Daoy (cell line): Measurements from ENCODE around the gene MDM2. TPM values are rescaled to one million over a fixed set of nuclear protein-coding genes. Genes with fewer than 3 reads are reported as not detected.
A peak's percentile ranks its signal among the peaks of the same experiment; 100 is the strongest.

Experiments used
- DNase-seq: peaks from one replicate; pipeline ENCODE4 v3.0.0-alpha.2; 2015; ENCODE audit warnings: low read depth
- total RNA-seq: library from RNA; depleted of rRNA; stranded (reverse); fragments of >200 nt; shearing (Covaris generic); gene quantifications from 2 replicates; pipeline ENCODE4 v1.2.3, GENCODE V29; 2014

Gene MDM2
- total RNA-seq, 1 experiment from 2014 or later, result 37.4 TPM

DNA sequence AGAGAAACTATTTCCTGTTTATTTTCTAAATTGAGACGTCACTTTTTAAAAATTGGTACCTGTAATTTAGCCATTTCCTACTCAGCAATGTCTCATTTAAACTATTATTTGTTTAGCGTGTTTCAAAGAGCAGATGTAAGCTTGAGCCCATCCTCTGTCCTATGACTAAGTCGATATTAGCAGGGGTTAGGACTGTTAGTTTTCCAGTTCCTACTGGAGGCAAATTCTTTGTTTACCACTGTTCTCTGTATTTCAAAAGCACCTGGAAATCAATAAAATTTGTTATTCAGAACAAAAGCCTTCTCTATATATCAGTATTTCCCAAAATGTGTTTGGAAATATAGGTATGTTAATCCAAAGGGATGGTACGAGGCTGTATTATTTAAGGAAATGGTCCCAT is 42.4 kb downstream of the MDM2 start:
- DNase-seq, result no peak

DNA sequence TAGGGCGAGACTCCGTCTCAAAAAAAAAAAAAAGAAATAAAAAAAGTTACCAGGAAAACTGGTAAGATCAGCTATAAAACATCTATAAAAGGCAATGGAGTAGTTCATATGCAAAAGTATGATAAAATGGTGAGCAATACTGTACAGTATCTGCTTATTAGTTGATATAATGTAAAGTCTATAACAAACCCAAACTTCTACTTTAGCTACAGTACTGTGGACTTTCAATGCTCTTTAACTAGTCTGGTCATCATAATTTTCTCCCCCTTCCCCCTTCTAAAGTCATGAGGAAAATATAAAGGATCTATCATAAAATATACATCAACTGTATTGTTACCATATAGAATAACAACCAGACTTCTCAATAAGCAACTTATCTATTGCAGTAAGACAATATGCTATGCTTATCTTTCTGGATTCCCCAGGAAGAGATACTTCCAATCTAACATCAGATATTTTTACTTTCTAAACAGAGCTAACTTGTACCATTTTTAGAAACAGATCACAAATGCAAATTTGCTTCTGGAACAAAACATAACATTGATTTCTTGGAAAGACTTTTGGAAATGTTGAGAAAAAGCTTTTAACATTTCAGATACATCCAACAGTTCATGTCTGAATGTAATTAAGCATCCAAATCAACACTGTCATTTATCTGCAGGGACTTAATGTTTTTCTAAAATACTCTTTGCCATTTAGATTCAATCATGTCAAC is 43.8 kb downstream of the MDM2 start:
- DNase-seq, result no peak

DNA sequence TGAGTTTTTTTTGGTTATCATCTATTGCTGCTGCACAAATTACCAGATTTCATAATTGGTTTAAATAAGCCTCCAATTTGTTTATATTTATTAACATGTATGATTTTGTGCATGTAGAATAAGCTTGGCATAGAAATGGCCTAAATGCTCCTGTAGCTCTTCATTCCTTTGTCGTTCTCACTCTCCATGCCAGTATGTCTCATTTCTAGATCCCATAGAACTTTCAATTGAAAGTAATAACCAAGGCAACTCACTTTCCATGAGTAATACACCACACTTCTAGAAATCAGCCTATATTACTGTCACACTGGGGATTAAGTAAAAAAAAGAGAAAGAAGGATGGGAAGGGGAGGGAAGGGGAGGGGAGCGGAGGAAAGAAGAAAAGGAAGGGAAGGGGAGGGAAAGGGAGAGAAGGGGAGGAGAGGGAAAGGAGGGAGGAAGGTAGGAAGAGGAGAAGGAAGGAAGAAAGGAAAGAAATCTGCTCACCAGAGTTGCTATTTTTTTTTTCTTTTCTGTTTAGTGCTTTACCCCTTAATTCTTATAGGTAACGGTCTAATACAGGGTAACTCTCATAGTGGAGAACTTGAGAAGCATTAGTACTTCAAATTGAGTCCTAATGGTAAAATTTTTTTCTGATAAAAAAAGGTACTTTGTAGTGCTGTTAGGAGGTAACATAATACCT is 45.6 kb downstream of the MDM2 start:
- no peak for DNase-seq

DNA sequence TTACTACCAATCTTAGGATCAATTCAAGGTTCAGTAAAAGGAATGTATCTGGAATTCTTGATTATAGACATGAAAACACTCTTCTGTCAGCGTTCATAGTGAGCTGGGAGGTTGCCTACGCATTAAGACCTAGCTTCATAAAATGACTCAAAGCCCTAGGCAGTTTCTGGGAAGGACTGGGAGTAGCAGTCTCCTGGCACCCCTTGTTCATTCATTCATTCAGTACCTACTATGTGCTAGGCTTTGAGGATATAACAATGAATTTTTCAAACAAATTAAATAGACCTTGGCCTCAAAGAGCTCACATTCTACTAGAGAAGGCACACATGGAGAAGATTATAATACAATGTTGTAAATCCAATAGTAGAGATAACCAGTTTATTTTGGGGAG is 46.1 kb downstream of the MDM2 start:
- no peak for DNase-seq

DNA sequence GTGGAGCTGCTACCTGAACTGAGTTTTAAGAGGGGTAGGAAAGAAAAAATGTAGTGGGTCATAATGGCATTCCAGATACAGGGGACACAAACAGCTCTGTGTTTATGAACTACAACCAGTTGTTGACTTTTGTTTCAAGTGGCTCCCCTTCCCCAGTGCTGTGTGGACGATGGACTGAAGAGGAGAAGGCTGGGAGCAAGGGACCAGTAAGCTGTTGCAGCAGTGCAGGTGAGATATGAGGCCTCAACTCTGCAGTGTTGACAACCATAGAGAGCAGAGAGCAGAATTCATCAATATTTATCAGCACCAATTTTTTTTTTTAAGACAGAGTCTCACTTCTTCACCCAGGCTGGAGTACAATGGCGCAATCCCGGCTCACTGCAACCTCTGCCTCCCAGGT is 46.6 kb downstream of the MDM2 start:
- no peak for DNase-seq

DNA sequence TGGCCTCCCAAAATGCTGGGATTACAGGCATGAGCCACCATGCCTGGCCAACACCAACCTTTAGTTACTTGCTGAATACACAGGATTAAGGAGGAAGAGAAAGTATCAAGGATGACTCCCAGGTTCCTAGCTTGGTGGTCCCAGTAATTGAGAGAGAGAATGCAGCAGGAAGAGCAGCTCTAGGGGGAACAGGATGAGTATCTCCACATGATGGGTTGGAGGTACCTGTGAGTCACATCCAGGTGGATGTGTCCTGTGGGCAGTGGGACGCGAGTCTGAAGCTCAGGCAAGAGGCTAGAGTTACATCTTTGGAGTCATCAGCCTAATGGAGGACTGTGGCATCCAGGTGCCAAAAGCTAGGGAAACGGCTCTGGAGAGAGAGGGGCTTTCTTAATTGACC is 47.1 kb downstream of the MDM2 start:
- no peak for DNase-seq

DNA sequence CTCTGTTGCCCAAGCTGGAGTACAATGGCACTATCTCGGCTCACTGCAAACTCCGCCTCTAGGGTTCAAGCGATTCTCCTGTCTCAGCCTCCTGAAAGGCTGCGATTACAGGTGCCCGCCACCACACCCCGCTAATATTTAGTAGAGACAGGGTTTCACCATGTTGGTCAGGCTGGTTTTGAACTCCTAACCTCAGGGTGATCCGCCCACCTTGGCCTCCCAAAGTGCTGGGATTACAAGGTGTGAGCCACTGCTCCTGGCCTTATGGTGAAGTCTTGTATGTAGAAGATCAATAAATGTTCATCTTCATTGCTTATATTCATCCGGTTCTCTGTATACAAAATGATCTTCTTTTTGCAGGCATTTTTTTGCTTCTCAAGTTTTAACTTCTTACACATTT is 47.8 kb downstream of the MDM2 start:
- DNase-seq, result no peak

DNA sequence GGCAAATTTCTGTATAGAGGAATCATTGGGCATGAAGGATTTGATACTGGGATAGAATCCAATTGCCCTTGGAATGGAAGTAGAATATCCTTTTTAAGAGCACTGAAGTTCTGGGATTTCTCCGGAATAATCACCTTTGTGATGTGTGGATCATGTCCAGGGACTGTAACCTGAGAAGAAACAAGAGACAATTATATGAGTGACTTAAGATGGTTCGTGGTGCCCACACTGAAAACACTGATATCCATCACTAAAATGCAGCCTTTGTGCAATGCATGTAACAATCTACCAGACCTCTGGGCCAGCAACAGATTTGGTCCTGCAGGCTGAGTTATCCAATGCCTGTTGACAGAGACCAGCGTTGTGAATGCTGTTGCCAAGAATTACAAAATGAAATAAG is 48.5 kb downstream of the MDM2 start:
- DNase-seq, result no peak

DNA sequence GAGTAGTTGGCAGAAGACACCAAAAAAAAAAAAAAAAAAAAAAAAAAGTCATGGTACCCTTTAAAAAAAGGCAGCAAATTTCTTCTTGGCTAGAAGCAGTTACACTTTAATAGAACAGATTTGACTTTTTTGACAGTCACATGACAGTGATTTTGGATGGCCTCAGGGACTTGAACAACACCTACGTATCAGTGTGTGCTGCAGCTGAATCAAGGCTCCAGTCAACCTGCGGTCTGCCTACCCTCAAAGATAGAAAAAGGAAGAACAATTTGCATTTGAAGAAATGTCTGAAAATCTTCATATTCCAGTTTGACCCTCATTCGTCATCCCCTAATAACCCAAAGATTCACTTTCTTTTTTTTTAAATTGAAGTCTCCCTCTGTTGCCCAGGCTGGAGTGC is 53.9 kb downstream of the MDM2 start:
- DNase-seq, result no peak

DNA sequence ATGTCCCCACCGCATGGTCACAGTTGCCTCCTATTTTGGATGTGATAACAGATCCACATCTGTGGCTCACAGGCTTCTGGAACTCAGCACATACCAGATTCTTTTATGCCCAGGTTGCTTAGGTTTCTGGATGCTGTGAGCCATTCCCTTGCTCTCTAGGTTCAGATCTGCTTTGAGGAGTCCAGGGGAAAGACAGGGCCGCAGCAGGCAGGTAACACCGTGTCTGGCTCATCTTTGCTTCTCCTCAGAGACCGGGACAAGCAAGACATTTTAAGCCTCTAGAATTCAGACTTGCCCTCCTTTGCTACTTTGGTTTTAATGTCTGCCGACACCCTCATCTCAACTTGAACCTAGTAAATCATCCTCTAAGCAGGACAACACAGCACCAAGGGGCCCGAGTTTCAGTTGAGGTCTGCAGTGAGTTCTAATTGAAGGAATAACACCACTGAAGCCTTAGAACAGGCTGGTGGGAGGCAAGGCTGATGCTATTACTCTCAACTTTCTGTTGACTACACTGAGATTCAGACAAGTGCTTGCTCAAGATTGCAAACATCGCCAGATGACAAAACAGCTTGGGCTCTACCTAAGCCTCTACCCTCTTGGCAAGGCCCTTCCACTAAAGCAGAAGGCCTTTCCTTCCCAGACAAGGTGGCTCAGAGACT is 55.3 kb downstream of the MDM2 start:
- no peak for DNase-seq

DNA sequence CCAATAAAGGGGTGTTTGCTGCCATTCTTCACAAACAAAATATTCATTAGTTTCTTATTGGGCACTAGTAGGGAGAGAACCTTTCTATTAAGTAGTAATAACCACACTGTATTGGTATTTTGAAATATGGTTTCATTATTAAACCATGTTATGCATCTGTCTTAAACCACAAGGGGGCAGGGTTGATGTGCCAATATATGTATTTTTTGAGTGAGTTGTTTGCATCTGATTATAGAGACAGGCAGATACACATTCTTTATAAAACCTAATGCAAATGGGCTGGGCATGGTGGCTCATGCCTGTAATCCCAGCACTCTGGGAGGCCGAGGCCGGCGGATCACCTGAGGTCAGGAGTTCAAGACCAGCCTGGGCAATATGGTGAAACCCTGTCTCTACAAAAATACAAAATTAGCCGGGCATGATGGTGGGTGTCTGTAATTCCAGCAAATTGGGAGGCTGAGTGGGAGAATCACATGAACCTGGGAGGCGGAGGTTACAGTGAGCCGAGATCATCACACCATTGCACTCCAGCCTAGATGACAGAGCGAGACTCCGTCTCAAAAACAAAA is 56.0 kb downstream of the MDM2 start:
- peak; percentile 41 for DNase-seq

DNA sequence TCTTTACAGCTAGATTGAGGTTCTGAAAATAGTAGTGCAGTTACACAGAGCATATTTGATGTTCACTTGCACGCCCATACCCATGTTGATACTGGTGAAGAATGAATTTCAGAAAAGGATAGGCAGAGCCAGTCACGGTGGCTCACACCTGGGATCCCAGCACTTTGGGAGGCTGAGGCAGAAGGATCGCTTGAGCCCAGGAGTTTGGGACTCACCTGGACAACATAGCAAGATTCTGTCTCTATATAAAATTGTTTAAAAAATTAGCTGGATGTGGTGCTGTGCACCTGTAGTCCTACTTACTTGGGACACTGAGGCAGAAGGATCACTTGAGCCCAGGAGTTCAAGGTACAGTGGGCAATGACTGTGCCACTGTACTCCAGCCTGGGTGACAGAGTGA is 56.6 kb downstream of the MDM2 start:
- no peak for DNase-seq

DNA sequence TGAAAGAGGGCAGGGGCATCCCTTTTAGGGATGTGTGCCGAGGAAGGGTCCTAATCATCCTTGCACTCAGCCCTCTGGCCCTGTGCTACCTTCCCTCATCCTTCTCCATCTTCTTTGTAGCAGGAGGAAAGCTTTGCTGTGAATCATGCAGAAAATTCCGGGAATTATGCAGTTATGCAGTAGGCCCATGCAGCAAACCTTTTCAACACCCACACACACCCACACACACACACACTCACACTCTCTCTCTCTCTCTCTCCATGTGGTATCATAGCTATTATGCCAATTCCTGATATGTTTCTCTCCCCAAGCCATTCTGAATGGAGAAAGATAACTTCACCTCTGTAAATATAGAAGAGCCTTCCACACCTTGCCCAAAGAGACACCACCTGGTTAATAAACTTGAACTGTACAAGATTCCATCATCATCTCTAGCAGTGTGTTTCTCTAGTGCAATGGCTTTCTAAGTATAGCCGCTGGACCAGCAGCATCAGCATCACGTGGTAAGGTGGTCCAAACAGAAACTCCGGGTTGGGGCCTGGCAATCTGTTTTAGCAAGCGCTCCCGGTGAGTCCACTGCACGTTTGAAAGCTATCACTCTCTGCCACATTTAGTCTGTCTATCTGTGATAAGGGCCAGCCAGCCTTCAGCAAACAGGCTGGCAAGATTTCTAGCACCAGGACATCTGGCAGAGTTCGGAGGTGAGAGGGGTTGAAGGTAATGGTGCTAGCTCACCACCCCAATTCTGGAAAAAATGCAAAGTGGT is 57.6 kb downstream of the MDM2 start:
- no peak for DNase-seq

DNA sequence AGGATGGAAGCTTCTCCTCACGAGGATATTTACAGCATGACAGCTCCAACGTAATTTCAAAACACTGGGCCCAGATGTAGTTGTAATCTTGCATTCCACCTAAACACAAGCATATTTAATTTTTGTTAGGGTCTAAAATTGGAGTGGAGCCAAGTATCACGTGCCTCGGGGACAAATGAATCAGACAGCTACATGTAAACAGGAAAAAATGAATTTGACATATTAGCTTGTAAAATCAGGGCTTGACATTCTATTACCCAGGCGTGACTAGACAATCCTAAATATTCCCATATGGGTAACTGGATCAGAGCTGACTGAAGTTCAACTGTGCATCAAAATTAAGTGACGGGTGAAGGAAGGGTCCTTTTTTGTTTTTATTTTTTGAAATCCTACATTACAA is 59.0 kb downstream of the MDM2 start:
- no peak for DNase-seq

DNA sequence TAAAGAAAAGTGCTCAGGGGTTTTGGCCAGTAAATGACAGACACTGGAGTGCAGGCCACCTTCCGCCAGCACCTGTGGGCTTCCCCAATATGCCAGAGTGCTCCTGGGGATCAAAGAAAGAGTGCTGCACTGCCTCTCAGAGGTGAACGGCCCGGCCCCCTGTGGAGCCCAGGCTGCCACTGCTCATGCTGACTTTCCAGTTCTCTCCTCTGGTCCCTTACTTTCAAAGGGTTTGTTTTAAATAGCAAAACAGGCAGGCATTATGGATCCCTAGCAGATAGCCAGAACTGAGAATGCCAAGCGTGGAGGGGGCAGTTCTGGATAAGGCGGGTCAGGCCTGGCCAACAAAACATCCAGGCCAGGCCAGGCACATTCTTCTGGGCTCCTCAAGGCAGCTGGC is 59.6 kb downstream of the MDM2 start:
- DNase-seq, result no peak

DNA sequence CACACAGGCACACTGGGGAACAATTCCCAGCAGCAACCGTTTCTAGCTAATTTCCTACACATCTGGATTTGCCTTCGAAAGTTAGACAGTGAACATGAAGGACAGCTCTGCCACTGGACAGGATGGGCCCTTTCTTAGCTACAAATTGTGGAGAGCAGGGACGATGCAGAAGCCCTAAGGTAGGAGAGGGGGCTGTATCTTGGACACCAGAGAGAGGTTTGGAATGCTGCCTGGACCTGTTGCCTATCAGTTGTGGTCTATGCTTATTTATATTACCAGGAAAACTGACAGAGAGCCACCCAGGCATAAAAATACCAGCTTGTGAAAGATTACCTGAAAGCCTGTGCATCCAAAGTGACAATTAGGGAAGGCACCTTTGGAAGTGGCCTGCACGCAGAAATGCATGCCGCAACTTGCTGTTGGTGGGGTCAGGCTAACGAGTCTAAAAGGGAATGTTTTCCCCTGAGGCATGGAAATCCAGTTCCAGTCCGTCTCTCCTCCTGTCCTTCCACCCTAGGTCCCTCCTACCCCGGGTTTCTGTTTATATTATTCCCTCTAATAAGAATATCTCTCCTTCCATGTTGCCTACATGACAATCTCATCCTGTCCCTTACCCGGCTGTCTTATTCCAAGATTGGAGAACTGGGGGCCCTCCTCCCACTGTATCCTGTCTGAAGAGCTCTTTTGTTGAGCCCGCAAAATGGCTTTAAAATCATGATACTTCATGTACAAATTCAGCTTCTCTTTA is 60.2 kb downstream of the MDM2 start:
- DNase-seq, result no peak

DNA sequence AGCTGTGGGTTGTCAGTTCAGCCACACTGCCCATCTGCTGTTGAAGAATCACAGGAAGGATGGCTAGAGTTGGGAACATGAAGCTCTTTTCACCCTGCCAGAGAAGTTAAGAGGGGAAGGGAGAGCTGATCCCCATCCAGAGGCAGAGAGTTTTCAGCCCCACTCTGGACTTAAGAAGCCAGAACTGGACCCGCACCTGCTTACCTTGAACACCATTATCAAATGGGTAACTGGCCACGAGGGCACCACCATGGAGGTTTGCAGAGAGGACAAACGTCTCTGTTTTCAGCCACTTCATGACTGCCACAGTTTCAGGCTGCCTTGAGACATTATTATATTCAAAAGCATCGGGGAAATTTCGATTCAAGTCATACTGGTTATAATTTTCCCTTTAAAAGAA is 62.0 kb downstream of the MDM2 start:
- DNase-seq, result no peak

DNA sequence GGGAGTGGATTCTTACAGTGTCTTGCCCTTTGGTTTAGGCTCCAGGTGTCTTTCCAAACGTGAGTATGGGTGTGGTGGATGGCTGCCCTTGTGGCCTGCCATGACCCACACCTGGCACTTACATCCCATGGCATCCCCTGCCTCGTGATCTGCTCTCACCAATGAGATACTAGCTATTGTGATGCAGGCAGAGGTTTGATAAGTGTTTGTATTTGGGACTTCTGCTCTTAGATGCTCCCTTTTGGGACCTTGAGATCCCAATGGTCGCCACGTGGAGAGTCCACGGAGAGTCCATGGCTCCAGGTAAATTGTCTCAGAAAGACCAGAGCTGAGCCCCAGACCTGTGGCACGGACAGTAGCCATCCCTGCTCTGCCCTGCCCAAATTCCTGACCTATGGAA is 62.5 kb downstream of the MDM2 start:
- DNase-seq, result no peak

DNA sequence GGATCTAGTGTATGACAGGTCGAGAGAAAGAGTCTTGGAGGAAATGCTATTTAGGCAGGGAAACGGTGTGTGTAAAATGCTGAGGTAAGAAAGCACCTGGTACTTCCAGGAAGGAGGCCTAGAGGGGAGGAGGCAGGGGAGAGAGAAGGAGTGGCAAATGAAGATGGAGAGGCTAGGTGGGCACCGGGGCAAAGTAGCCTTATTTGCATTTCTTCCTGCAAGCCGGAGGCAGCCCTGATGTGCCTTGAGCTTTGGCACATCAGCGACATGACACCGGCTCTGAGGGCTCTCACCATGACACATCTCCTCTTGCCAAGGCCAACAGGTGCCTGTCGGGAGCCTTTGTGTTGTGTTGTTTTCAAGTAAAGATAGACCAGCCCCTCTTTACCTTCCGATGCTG is 63.4 kb downstream of the MDM2 start:
- no peak for DNase-seq

DNA sequence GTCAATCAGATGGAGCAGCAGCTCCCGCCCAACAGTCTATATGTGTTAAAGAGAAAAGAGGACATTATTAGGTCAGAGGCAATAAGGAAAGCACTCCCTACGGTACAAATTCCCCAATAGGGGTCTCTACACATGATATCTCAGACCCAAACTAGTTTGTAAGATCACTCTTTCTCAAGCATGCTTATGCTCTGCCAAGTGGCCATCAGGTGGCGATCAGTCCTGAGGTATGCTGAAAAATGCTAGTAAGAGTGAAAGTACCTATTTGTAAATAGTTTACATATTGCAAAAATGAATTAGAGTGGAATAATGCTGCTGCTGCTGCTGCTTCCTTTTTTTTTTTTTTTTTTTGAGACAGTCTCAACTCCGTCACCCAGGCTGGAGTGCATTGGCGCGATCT is 63.9 kb downstream of the MDM2 start:
- peak; percentile 28 for DNase-seq

DNA sequence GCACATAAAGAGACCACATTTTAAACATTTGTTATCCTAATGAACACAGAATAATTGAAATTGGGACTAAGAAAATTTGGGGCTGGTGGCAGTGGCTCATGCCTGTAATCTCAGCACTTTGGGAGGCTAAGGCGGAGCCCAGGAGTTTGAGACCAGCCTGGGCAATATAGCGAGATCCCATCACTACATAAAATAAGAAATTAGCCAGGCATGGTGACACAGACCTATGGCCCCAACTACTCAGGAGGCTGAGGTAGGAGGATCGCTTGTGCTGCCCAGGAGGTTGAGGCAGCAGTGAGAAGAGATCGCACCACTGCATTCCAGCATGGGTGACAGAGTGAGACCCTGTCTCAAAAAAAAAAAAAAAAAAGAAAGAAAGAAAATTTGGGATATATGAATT is 65.3 kb downstream of the MDM2 start:
- DNase-seq, result no peak

DNA sequence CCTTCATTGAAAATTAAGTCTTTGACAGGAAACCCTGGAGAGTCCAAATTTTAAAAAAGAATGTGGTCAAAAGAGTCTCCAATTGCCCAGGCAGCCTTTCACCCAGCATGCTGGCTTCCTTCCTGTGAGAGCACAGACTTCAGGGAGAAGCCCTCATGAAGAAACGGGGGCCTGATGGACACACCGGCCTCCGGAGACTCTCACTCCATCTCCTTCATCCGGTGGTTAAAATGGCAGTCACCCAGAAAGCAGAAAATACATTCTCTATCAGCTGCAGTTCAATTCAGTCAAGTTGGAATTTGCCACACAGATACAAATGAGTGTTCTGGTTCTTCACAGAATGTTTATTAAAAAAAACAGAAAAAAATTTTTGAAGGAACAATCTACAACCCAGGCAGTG is 68.5 kb downstream of the MDM2 start:
- no peak for DNase-seq
